ENCODE results near the gene NDUFS7.
A peak's percentile ranks its signal among the peaks of the same experiment; 100 is the strongest.

Gene NDUFS7

GRCh38 chr19:1379961-1380489, 3.7 kb upstream of the NDUFS7 start:
- DNase-seq (ENCODE audit: low read depth): no peak
- no peak overlapping the region for H3K4me3 ChIP-seq (ENCODE audit: low read depth, low read length)
- no peak for TF ChIP-seq CTCF (IDR thresholded peaks at IDR 0.05; ENCODE audit: low read depth, low read length, missing control alignments)

- no peak overlapping the region for H3K4me3 ChIP-seq (ENCODE audit: low read depth, low read length)
- no peak for TF ChIP-seq CTCF (IDR thresholded peaks at IDR 0.05; ENCODE audit: low read depth, low read length, missing control alignments)
- no peak for DNase-seq (ENCODE audit: low read depth)
Measured at GRCh38 chr19:1382250-1382649, 1.5 kb upstream of the NDUFS7 start.

GRCh38 chr19:1383017-1383311, 743 bp upstream of the NDUFS7 start:
- DNase-seq (ENCODE audit: low read depth): no peak
- TF ChIP-seq CTCF (IDR thresholded peaks at IDR 0.05; ENCODE audit: low read depth, low read length, missing control alignments): no peak
- no peak overlapping the region for H3K4me3 ChIP-seq (ENCODE audit: low read depth, low read length)

GRCh38 chr19:1384085-1384462, 367 bp downstream of the NDUFS7 start:
- DNase-seq (ENCODE audit: low read depth): no peak
- peak overlapping the region; percentile 100 for H3K4me3 ChIP-seq (ENCODE audit: low read depth, low read length)
- no peak for TF ChIP-seq CTCF (IDR thresholded peaks at IDR 0.05; ENCODE audit: low read depth, low read length, missing control alignments)

- peak overlapping the region; percentile 100 for H3K4me3 ChIP-seq (ENCODE audit: low read depth, low read length)
- DNase-seq (ENCODE audit: low read depth): no peak
- no peak for TF ChIP-seq CTCF (IDR thresholded peaks at IDR 0.05; ENCODE audit: low read depth, low read length, missing control alignments)
Measured at GRCh38 chr19:1384478-1385110, 887 bp downstream of the NDUFS7 start.

- H3K4me3 ChIP-seq (ENCODE audit: low read depth, low read length): no peak overlapping the region
- DNase-seq (ENCODE audit: low read depth): no peak
- no peak for TF ChIP-seq CTCF (IDR thresholded peaks at IDR 0.05; ENCODE audit: low read depth, low read length, missing control alignments)
Measured at GRCh38 chr19:1385816-1386215, 2.1 kb downstream of the NDUFS7 start.

GRCh38 chr19:1386945-1387683, 3.4 kb downstream of the NDUFS7 start:
- no peak for TF ChIP-seq CTCF (IDR thresholded peaks at IDR 0.05; ENCODE audit: low read depth, low read length, missing control alignments)
- DNase-seq (ENCODE audit: low read depth): no peak

More at GRCh38 chr19:1386945-1387683, 3.4 kb downstream of the NDUFS7 start:
- H3K4me3 ChIP-seq (ENCODE audit: low read depth, low read length): no peak overlapping the region

All from GM12864 (cell line).